ENCODE data around the gene POLR3G. TPM values are rescaled to one million over a fixed set of nuclear protein-coding genes. Genes with fewer than 3 reads are reported as not detected.

Gene POLR3G
- total RNA-seq, 1 donor from 2014 or later, result 3.2 TPM

GRCh38 chr5:90446961-90447360, 27.7 kb upstream of the POLR3G start:
- Mint-ChIP-seq H3K27me3 (no peaks in the 10 kb centered on the region), H3K4me3 (ENCODE audit: low read depth) (no peak overlapping the region), H3K36me3 (ENCODE audit: insufficient read depth) (peaks cover 3% of the 10 kb centered on the region), H3K9me3 (ENCODE audit: low read depth) (peaks cover 7% of the 10 kb centered on the region), H3K27ac (no peak overlapping the region), H3K4me1 (ENCODE audit: low read depth) (no peaks in the 10 kb centered on the region)
- DNase-seq (ENCODE audit: low spot score, unreplicated experiment), result no peak
- TF ChIP-seq CTCF (IDR thresholded peaks at IDR 0.05; ENCODE audit: unreplicated experiment), result no peak

- DNase-seq (ENCODE audit: low spot score, unreplicated experiment), result no peak
- no peak overlapping the region for H3K27ac Mint-ChIP-seq
- no peak for TF ChIP-seq CTCF (IDR thresholded peaks at IDR 0.05; ENCODE audit: unreplicated experiment)
- no peaks in the 10 kb centered on the region for H3K4me1 Mint-ChIP-seq (ENCODE audit: low read depth)
- no peaks in the 10 kb centered on the region for H3K9me3 Mint-ChIP-seq (ENCODE audit: low read depth)
- H3K36me3 Mint-ChIP-seq (ENCODE audit: insufficient read depth), result peaks cover 2% of the 10 kb centered on the region
- H3K4me3 Mint-ChIP-seq (ENCODE audit: low read depth), result no peak overlapping the region
- H3K27me3 Mint-ChIP-seq, result no peaks in the 10 kb centered on the region
These were observed 13.4 kb upstream of the POLR3G start for GRCh38 chr5:90461288-90461687.

GRCh38 chr5:90472783-90473395, 1.8 kb upstream of the POLR3G start:
- Mint-ChIP-seq H3K27me3 (peaks cover 25% of the 10 kb centered on the region), H3K27ac (peak overlapping the region; percentile 97), H3K9me3 (ENCODE audit: low read depth) (peaks cover 3% of the 10 kb centered on the region), H3K36me3 (ENCODE audit: insufficient read depth) (peaks cover 11% of the 10 kb centered on the region), H3K4me3 (ENCODE audit: low read depth) (peak overlapping the region; percentile 96), H3K4me1 (ENCODE audit: low read depth) (peaks cover 9% of the 10 kb centered on the region)
- TF ChIP-seq CTCF (IDR thresholded peaks at IDR 0.05; ENCODE audit: unreplicated experiment), result no peak
- DNase-seq (ENCODE audit: low spot score, unreplicated experiment), result no peak

GRCh38 chr5:90473396-90474234, 1.0 kb upstream of the POLR3G start:
- Mint-ChIP-seq H3K36me3 (ENCODE audit: insufficient read depth) (peaks cover 4% of the 10 kb centered on the region), H3K4me3 (ENCODE audit: low read depth) (peak overlapping the region; percentile 96), H3K27ac (peak overlapping the region; percentile 97), H3K4me1 (ENCODE audit: low read depth) (peaks cover 9% of the 10 kb centered on the region), H3K9me3 (ENCODE audit: low read depth) (peaks cover 3% of the 10 kb centered on the region), H3K27me3 (peaks cover 28% of the 10 kb centered on the region)
- TF ChIP-seq CTCF (IDR thresholded peaks at IDR 0.05; ENCODE audit: unreplicated experiment), result no peak
- DNase-seq (ENCODE audit: low spot score, unreplicated experiment), result no peak

- no peaks in the 10 kb centered on the region for H3K9me3 Mint-ChIP-seq (ENCODE audit: low read depth)
- no peak for DNase-seq (ENCODE audit: low spot score, unreplicated experiment)
- TF ChIP-seq CTCF (IDR thresholded peaks at IDR 0.05; ENCODE audit: unreplicated experiment), result no peak
- H3K27ac Mint-ChIP-seq, result no peak overlapping the region
- no peaks in the 10 kb centered on the region for H3K36me3 Mint-ChIP-seq (ENCODE audit: insufficient read depth)
- peaks cover 9% of the 10 kb centered on the region for H3K4me1 Mint-ChIP-seq (ENCODE audit: low read depth)
- H3K4me3 Mint-ChIP-seq (ENCODE audit: low read depth), result peak overlapping the region; percentile 38
- peaks cover 28% of the 10 kb centered on the region for H3K27me3 Mint-ChIP-seq
These were observed 844 bp downstream of the POLR3G start for GRCh38 chr5:90475436-90475980.
